Esophagus muscularis mucosa (tissue), 3 donors: ENCODE data around the gene MRPS33.

Experiments
- POLR2A ChIP-seq: fragments of 450-650 bp; IDR thresholded peaks from one replicate; pipeline ENCODE4 v1.6.1; 2017; ENCODE audit warnings: antibody characterized with exemption, moderate library complexity, mild to moderate bottlenecking, low read depth
- POLR2AphosphoS5 ChIP-seq, 2 donors: sonication (generic); formaldehyde crosslinking; IDR thresholded peaks; one replicate each; pipeline ENCODE4 v1.6.1; 2017; ENCODE audit warnings: antibody characterized with exemption in 2 of 2
- TF ChIP-seq, protein P1 (sequence below), 3 experiments: fragments of 200-600 bp in 2 of 3; fragments of 450-650 bp in 1 of 3; sonication (generic) in 2 of 3; IDR thresholded peaks; one replicate each; pipeline ENCODE4 v1.5.1; 2017 to 2019; ENCODE audit warnings: antibody characterized with exemption in 3 of 3, mild to moderate bottlenecking in 2 of 3, moderate library complexity in 1 of 3

DNA sequence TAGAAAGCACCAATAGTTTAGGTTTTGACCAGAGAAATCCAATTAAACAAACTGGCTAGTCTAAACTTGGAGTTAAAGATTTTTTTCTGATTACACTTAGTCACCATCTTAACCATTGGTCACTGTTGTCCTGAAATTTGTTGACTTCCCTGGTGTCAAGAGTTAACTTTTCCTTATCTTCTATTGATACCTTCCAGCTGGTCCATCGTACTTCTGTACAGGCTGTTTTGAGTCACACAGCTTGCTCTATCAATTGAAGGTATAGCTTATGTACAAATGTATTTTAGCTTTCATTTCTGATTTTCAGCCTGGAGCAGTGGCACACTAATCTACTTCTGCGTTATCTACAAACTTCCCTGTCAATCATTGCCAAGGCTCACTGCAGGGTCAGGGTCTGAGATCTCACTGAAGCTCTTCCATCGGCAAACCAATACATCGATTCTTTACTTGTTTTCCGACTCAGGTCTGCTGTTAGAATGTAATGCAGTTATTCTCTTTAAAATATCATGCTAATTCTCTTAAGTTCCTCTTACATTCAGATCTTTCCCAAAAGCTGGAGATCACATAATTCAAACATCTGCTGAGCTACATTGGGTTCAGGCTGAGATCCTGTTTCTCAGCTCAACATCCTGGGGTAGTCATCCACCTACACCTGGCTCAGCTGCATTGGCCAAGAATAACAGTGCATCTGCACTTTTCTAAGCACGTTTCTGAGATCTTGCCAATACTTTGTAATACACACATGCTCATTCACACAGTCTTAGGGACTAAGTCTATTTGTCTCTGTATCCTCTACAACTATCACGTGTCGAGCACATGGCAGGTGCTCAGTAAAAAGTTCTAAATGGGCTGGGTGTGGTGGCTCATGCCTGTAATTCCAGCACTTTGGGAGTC lies 11.3 kb downstream of the MRPS33 start:
- TF ChIP-seq POLR2A (no peak), POLR2AphosphoS5 (IDR thresholded peaks at IDR 0.05) (no peak)
- TF ChIP-seq, protein P1, sequence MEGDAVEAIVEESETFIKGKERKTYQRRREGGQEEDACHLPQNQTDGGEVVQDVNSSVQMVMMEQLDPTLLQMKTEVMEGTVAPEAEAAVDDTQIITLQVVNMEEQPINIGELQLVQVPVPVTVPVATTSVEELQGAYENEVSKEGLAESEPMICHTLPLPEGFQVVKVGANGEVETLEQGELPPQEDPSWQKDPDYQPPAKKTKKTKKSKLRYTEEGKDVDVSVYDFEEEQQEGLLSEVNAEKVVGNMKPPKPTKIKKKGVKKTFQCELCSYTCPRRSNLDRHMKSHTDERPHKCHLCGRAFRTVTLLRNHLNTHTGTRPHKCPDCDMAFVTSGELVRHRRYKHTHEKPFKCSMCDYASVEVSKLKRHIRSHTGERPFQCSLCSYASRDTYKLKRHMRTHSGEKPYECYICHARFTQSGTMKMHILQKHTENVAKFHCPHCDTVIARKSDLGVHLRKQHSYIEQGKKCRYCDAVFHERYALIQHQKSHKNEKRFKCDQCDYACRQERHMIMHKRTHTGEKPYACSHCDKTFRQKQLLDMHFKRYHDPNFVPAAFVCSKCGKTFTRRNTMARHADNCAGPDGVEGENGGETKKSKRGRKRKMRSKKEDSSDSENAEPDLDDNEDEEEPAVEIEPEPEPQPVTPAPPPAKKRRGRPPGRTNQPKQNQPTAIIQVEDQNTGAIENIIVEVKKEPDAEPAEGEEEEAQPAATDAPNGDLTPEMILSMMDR (IDR thresholded peaks at IDR 0.05) = no peak
